Karpas-422 (cell line): ENCODE data around the gene HIP1. TPM values are rescaled to one million over a fixed set of nuclear protein-coding genes. Genes with fewer than 3 reads are reported as not detected.

Source experiments
- DNase-seq: peaks from one replicate; pipeline ENCODE4 v3.0.0-alpha.2; 2015
- H2AFZ ChIP-seq: fragments of 200-600 bp; sonication (generic); 2 replicates; pipeline ENCODE4 v1.6.1; 2014; ENCODE audit warnings: antibody characterized with exemption, low read length, mixed read lengths
- H3K27ac ChIP-seq: fragments of 200-600 bp; sonication (generic); 2 replicates; pipeline ENCODE4 v1.5.1; 2014; ENCODE audit warnings: mild to moderate bottlenecking, low read length, moderate library complexity
- H3K27me3 ChIP-seq: fragments of 200-600 bp; sonication (generic); 2 replicates; pipeline ENCODE4 v1.6.1; 2014; ENCODE audit warnings: low read length, mixed read lengths
- H3K36me3 ChIP-seq: fragments of 200-600 bp; sonication (generic); 2 replicates; pipeline ENCODE4 v1.6.1; 2014; ENCODE audit warnings: low read length, mixed read lengths; ENCODE audit not compliant: insufficient read depth
- H3K4me1 ChIP-seq: fragments of 200-600 bp; sonication (generic); 2 replicates; pipeline ENCODE4 v1.6.1; 2014; ENCODE audit warnings: mild to moderate bottlenecking, low read length, mixed read lengths
- H3K4me2 ChIP-seq: fragments of 200-600 bp; sonication (generic); 2 replicates; pipeline ENCODE4 v1.6.1; 2014; ENCODE audit warnings: low read length, low read depth, mild to moderate bottlenecking; ENCODE audit not compliant: poor library complexity, severe bottlenecking
- H3K4me3 ChIP-seq: fragments of 200-600 bp; sonication (generic); 2 replicates; pipeline ENCODE4 v1.5.1; 2014; ENCODE audit warnings: mild to moderate bottlenecking, antibody characterized with exemption, low read length, mixed read lengths
- H3K79me2 ChIP-seq: fragments of 200-600 bp; sonication (generic); 2 replicates; pipeline ENCODE4 v1.6.1; 2014; ENCODE audit warnings: mild to moderate bottlenecking, low read length, mixed read lengths
- H3K9ac ChIP-seq: fragments of 200-600 bp; sonication (generic); 2 replicates; pipeline ENCODE4 v1.6.0; 2014; ENCODE audit warnings: low read length
- H3K9me2 ChIP-seq: fragments of 200-600 bp; sonication (generic), shearing (Covaris generic); replicated peaks from 2 replicates; pipeline ENCODE4 v1.6.0; 2014; ENCODE audit warnings: mild to moderate bottlenecking, low read length, moderate library complexity; ENCODE audit not compliant: insufficient read depth
- H3K9me3 ChIP-seq: fragments of 300-700, 200-600 bp; sonication (generic); 2 replicates; pipeline ENCODE4 v1.6.1; 2014; ENCODE audit warnings: low read length, mixed read lengths
- H4K20me1 ChIP-seq: fragments of 200-600 bp; sonication (generic); 2 replicates; pipeline ENCODE4 v1.6.1; 2014; ENCODE audit warnings: mild to moderate bottlenecking, antibody characterized with exemption, low read length, low read depth; ENCODE audit not compliant: insufficient read depth
- total RNA-seq: library from RNA; depleted of rRNA; stranded (reverse); fragments of >200 nt; shearing (Covaris generic); gene quantifications from 2 replicates; pipeline ENCODE4 v1.2.3, GENCODE V29; 2014; ENCODE audit warnings: low replicate concordance

HIP1 gene
- total RNA-seq, 1 experiment from 2014 or later, result 0.34 TPM

- no peak overlapping the region for H3K4me2 ChIP-seq
- DNase-seq, result no peak
- H3K36me3 ChIP-seq, result no peaks in the 10 kb centered on the region
- H3K4me1 ChIP-seq, result peaks cover 4% of the 10 kb centered on the region
- no peaks in the 10 kb centered on the region for H4K20me1 ChIP-seq
- no peak overlapping the region for H3K4me3 ChIP-seq
- H3K9ac ChIP-seq, result no peak overlapping the region
- H2AFZ ChIP-seq, result no peak overlapping the region
- no peaks in the 10 kb centered on the region for H3K9me3 ChIP-seq
- H3K9me2 ChIP-seq, result no peaks in the 10 kb centered on the region
- H3K79me2 ChIP-seq, result no peaks in the 10 kb centered on the region
- no peaks in the 10 kb centered on the region for H3K27me3 ChIP-seq
- H3K27ac ChIP-seq, result no peak overlapping the region
These were observed 78.0 kb downstream of the HIP1 start for GRCh38 chr7:75660566-75661215.

- H3K4me2 ChIP-seq, result no peak overlapping the region
- H3K79me2 ChIP-seq, result no peaks in the 10 kb centered on the region
- no peak overlapping the region for H3K4me3 ChIP-seq
- no peaks in the 10 kb centered on the region for H3K36me3 ChIP-seq
- no peaks in the 10 kb centered on the region for H3K9me3 ChIP-seq
- H4K20me1 ChIP-seq, result no peaks in the 10 kb centered on the region
- no peaks in the 10 kb centered on the region for H3K9me2 ChIP-seq
- H2AFZ ChIP-seq, result no peak overlapping the region
- H3K4me1 ChIP-seq, result peaks cover 4% of the 10 kb centered on the region
- no peak overlapping the region for H3K9ac ChIP-seq
- no peak overlapping the region for H3K27ac ChIP-seq
- DNase-seq, result no peak
- H3K27me3 ChIP-seq, result no peaks in the 10 kb centered on the region
These were observed 79.9 kb downstream of the HIP1 start for GRCh38 chr7:75658802-75659201.

- H4K20me1 ChIP-seq, result no peaks in the 10 kb centered on the region
- H3K27ac ChIP-seq, result no peak overlapping the region
- no peak overlapping the region for H3K4me3 ChIP-seq
- no peaks in the 10 kb centered on the region for H3K9me2 ChIP-seq
- H2AFZ ChIP-seq, result no peak overlapping the region
- H3K27me3 ChIP-seq, result no peaks in the 10 kb centered on the region
- H3K4me1 ChIP-seq, result peaks cover 4% of the 10 kb centered on the region
- H3K79me2 ChIP-seq, result no peaks in the 10 kb centered on the region
- DNase-seq, result no peak
- no peaks in the 10 kb centered on the region for H3K36me3 ChIP-seq
- H3K4me2 ChIP-seq, result no peak overlapping the region
- H3K9ac ChIP-seq, result no peak overlapping the region
- H3K9me3 ChIP-seq, result no peaks in the 10 kb centered on the region
These were observed 80.4 kb downstream of the HIP1 start for GRCh38 chr7:75658369-75658768.

GRCh38 chr7:75657866-75658265 is 80.9 kb downstream of the HIP1 start:
- Histone ChIP-seq H3K36me3 (no peaks in the 10 kb centered on the region), H3K27me3 (no peaks in the 10 kb centered on the region), H3K4me2 (no peak overlapping the region), H2AFZ (no peak overlapping the region), H3K9me2 (no peaks in the 10 kb centered on the region), H3K9me3 (no peaks in the 10 kb centered on the region), H3K79me2 (no peaks in the 10 kb centered on the region), H3K9ac (no peak overlapping the region), H3K27ac (no peak overlapping the region), H3K4me1 (peaks cover 1% of the 10 kb centered on the region), H4K20me1 (no peaks in the 10 kb centered on the region), H3K4me3 (no peak overlapping the region)
- no peak for DNase-seq

- no peak for DNase-seq
- no peak overlapping the region for H3K9ac ChIP-seq
- H3K79me2 ChIP-seq, result no peaks in the 10 kb centered on the region
- no peak overlapping the region for H3K4me3 ChIP-seq
- no peaks in the 10 kb centered on the region for H3K27me3 ChIP-seq
- no peaks in the 10 kb centered on the region for H3K9me2 ChIP-seq
- no peaks in the 10 kb centered on the region for H3K9me3 ChIP-seq
- H4K20me1 ChIP-seq, result no peaks in the 10 kb centered on the region
- no peak overlapping the region for H3K4me2 ChIP-seq
- H2AFZ ChIP-seq, result no peak overlapping the region
- H3K27ac ChIP-seq, result no peak overlapping the region
- no peaks in the 10 kb centered on the region for H3K4me1 ChIP-seq
- H3K36me3 ChIP-seq, result no peaks in the 10 kb centered on the region
These were observed 82.0 kb downstream of the HIP1 start for GRCh38 chr7:75656740-75657139.

GRCh38 chr7:75655536-75655935 is 83.2 kb downstream of the HIP1 start:
- no peak overlapping the region for H3K27ac ChIP-seq
- no peaks in the 10 kb centered on the region for H3K9me2 ChIP-seq
- no peaks in the 10 kb centered on the region for H3K4me1 ChIP-seq
- H3K27me3 ChIP-seq, result no peaks in the 10 kb centered on the region
- no peaks in the 10 kb centered on the region for H4K20me1 ChIP-seq
- no peak overlapping the region for H3K4me3 ChIP-seq
- H3K4me2 ChIP-seq, result no peak overlapping the region
- no peak overlapping the region for H3K9ac ChIP-seq
- no peaks in the 10 kb centered on the region for H3K9me3 ChIP-seq
- no peak overlapping the region for H2AFZ ChIP-seq
- DNase-seq, result no peak
- no peaks in the 10 kb centered on the region for H3K36me3 ChIP-seq
- no peaks in the 10 kb centered on the region for H3K79me2 ChIP-seq

GRCh38 chr7:75654855-75655254 is 83.9 kb downstream of the HIP1 start:
- no peaks in the 10 kb centered on the region for H3K9me3 ChIP-seq
- H3K27ac ChIP-seq, result no peak overlapping the region
- no peaks in the 10 kb centered on the region for H3K36me3 ChIP-seq
- no peaks in the 10 kb centered on the region for H4K20me1 ChIP-seq
- no peak overlapping the region for H3K4me2 ChIP-seq
- H3K4me3 ChIP-seq, result no peak overlapping the region
- no peaks in the 10 kb centered on the region for H3K9me2 ChIP-seq
- H3K9ac ChIP-seq, result no peak overlapping the region
- no peaks in the 10 kb centered on the region for H3K79me2 ChIP-seq
- no peak overlapping the region for H2AFZ ChIP-seq
- no peaks in the 10 kb centered on the region for H3K4me1 ChIP-seq
- H3K27me3 ChIP-seq, result no peaks in the 10 kb centered on the region
- DNase-seq, result no peak

- Histone ChIP-seq H3K9me3 (no peaks in the 10 kb centered on the region), H3K4me1 (no peaks in the 10 kb centered on the region), H3K27ac (no peak overlapping the region), H3K36me3 (no peaks in the 10 kb centered on the region), H3K9me2 (no peaks in the 10 kb centered on the region), H2AFZ (no peak overlapping the region), H3K79me2 (no peaks in the 10 kb centered on the region), H3K4me2 (no peak overlapping the region), H3K4me3 (no peak overlapping the region), H3K27me3 (no peaks in the 10 kb centered on the region), H3K9ac (no peak overlapping the region), H4K20me1 (no peaks in the 10 kb centered on the region)
- DNase-seq, result no peak
These were observed 85.1 kb downstream of the HIP1 start for GRCh38 chr7:75653651-75654050.

GRCh38 chr7:75652788-75653187 is 86.0 kb downstream of the HIP1 start:
- DNase-seq, result no peak
- Histone ChIP-seq H3K4me2 (no peak overlapping the region), H3K9me3 (no peaks in the 10 kb centered on the region), H2AFZ (no peak overlapping the region), H3K36me3 (no peaks in the 10 kb centered on the region), H3K27ac (no peak overlapping the region), H3K27me3 (no peaks in the 10 kb centered on the region), H3K9me2 (no peaks in the 10 kb centered on the region), H3K79me2 (no peaks in the 10 kb centered on the region), H3K4me1 (no peaks in the 10 kb centered on the region), H3K4me3 (no peak overlapping the region), H4K20me1 (no peaks in the 10 kb centered on the region), H3K9ac (no peak overlapping the region)
